Measurements from ENCODE around the gene KCTD16.

KCTD16 gene

DNA sequence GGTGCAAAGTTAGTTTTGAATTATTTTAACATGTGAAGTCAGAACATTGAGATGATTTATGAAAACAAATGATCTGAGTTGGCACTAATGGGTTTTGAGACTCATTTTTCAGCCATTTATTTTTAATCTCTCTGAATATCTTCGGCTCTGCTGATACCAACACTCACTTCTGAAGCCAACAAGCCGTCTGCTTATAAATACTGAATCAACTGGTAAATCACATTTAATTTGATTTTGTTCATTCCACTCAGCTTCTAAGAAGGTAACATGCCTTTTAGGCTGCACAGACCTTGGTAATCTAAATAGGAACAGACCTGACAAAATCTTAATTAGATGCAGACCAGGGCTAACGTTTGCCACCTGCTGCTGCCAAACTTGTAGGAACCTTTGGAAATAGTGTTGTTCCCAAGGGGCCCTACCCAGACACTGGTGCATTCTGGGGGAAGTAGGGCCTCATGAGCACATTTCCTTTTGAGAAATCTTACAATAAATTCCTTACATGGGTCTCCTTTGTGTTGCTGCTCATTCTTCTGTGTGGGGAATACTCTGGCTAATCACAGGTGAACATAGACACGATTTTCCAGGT lies 182.2 kb downstream of the KCTD16 start:
- DNase-seq: no peak

DNA sequence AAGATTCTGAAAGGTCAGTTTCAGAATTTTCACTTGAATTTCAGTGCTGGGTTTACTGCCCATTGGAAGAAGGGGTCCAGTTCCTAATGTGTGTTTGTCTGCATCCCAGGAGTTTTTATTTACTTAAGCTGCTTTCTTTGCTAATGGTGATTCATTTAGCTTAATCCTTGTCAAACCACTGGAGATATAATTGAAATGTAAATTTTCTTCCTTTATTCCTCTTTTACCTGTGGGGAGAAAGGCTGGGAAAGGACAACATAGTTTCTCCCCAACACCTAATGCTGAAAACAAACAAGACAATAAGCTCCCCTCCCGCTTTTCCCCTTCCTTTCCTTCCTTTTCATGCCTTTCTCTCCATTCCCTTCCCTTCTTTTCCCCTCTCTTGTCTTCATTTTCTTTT lies 185.8 kb downstream of the KCTD16 start:
- no peak for DNase-seq

DNA sequence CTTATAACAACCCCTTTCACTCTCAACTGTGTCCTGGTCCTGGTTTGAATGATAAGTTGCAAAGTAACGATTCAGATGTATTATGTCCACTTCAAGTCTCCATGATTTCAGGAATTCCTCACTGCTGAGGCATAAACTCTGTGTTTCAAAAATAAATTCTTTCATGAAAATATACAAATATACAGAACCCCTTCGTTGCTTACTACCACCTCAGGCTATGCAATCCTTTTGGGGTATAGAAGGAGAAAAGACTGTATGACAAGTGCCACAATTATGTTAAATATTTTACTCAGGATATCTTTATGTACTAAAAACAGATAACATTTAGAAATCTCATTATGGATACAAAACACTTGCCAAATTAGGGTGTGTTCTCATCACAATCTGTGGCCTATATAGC lies 190.7 kb downstream of the KCTD16 start:
- DNase-seq: no peak

DNA sequence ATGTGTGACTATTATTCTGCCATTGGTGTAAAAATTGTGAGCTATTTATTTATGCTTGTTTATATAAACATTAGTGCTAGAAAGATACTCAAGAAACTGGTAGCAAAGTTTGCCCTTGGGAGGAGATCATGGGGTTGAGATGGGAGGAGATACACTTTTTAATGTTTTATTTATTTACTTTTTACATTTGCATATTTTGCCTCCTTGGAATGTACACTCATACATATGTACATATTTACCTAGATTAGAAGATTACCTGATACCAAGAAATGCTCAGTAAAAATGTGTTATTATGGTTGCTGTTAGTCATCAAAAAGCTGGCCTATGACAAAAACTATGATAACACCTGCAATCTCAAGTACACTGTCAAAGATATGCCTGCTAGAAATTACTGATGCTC lies 195.2 kb downstream of the KCTD16 start:
- DNase-seq: no peak

DNA sequence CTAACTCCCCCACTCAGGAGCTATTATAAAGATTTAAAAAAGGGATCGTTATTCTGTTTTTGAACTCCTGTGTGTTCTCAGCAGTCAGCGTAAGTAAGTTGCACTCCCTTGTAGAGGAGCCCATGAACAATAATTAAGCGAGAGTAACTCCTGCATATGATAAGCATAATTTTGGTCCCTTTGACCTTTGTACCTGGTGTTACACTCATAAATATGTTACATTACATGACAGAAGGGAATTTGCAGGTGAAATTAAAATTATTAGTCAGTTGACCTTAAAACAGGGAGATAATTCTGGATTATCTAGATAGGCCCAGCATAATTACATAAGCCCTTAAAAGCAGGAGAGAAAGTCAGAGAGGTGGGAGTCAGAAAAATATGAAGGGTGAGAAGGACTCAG lies 197.3 kb downstream of the KCTD16 start:
- no peak for DNase-seq

DNA sequence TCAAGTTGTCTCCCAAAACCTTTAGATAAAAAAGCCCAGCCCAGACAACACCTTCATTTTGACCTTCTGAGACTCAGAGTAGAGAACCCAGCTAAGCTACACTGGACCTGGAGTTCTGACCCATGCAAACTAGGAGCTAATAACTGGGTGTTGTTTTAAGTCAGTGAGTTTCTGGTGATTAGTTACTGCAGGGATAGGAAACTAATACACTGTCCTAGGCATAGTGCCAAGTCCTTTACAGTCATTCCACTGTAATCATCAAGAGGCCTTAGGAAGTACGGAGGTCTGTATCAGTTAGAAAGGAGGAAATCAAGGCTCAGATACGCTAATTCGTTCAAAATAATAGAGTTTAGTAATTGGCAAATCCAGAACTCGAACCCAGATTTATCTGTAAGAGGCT lies 197.9 kb downstream of the KCTD16 start:
- DNase-seq: no peak

DNA sequence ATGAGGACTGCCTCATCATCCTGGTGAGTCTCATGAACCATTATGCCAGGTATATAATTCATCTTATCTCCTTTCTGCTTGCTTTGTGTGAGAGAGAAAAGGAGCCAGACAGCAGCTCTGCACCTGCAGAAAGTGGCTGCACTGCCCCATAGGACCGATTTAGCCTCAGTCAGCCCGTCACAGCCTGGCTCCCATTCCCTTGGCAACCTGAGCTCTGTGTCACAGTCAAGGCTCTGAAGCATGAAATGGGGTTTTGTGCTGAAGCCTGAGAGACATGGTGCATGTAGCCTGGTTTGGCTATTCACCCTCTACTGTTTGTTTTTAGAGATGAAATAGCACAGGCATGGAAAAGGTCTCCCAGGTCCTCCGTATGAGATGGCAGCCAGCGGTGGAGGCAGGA lies 198.3 kb downstream of the KCTD16 start:
- DNase-seq: no peak

DNA sequence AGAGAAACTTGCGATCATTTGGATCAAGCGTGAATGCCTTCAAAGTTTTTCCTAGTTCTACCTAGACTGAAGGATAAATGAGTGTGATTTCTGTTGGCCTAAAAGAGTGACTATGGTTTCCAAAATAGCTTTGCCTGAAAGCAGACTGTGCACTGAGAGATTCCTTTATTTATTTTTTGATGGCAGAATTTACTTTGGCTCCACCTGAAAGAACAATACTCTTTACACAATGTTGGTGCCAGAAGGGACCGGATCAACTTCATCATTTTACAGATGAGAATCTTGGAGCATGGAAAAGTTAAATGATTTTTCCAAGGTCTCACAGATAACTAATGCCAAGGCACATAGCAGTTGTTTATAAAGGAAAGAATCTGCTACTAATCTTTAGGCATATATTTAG lies 199.6 kb downstream of the KCTD16 start:
- no peak for DNase-seq

DNA sequence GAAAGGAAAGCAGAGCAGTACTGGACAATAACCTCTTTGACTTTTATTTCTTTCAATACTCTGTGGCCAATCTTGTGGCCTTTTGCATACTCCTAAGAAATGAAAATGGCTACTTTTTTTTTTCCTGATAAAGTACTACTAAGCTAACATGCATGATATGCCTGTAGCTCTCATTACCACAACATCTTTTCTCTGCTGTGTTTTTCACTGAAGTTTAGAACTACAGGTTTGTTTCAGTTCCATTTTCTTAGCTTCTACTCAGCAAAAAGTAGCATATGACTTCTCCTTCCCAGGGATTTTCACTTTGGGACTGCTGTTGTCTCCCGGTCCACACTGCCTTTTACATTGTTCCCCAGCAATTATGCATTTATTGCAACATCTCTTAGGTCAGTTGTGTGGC lies 204.0 kb downstream of the KCTD16 start:
- DNase-seq: no peak

DNA sequence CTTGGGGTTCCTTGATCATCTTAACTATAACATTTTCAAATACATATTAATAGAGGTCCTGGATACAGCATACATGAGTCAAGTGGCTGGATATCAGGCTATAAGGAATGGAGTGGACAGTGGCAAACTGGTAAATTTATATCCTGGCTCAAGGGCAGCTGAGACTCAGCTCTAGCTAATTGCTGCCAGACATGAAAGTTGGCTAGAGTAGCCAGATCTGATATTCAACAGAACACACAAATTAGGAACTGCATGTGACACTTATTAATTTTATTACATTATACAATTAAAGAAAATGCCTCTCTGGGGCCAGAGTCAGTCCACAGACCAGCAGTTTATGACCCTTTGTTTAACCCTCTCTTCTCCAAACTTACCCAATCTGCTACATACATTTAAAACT lies 206.5 kb downstream of the KCTD16 start:
- DNase-seq: no peak

DNA sequence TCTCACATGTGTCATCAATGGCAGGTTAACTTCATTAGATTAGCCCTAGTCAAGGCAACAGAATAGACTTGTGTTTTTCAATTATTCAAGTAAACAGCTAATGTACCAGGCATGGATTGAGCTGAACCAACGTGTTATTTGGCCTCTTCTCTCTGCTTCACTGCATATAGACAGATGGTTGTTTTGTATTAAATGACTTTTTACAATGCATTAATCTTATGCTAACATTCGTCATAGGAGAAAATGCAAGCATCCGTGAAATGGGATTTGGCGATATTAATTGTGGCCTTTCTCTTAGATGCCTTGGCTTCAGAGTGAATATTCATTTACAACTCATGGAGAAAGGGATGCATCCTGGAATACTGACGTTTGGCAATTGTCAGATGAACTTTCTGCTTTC lies 208.0 kb downstream of the KCTD16 start:
- DNase-seq: no peak

DNA sequence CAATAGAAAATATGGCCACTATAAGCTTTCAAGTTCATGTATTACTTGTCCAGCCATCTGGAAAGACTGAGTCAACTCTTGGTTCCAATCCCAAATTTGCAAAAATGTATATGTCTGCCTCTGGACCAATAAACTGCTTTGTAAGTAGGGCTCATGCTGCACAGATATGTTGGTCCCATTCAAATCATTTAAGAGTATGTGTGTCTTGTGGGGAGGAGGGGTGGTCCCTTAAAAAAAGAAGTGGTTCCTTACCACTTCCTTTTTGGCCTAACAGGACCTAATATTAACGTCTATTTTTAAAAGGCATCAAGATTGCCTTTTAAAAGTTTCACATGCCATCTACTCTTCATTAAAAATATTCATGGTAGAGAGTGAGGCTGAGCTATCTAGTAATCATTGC lies 214.9 kb downstream of the KCTD16 start:
- DNase-seq: no peak

DNA sequence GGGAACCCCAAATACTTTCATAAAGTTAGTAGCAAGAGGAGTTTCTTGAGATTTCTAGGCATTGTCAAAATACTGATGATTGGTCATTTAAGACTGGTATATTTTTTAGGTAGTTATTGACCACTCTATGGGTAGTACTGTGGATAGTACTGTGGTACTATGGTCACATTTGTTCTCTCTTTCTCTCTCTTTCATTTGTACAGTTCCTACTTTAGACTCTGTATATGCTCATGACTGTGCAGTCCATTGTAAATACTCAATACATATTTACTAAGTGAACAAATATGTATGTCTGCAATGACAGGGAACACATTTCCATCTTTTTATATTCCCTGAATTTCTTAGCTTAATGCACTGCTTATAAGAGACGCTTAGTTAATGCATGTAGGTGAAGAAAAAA lies 215.6 kb downstream of the KCTD16 start:
- no peak for DNase-seq

DNA sequence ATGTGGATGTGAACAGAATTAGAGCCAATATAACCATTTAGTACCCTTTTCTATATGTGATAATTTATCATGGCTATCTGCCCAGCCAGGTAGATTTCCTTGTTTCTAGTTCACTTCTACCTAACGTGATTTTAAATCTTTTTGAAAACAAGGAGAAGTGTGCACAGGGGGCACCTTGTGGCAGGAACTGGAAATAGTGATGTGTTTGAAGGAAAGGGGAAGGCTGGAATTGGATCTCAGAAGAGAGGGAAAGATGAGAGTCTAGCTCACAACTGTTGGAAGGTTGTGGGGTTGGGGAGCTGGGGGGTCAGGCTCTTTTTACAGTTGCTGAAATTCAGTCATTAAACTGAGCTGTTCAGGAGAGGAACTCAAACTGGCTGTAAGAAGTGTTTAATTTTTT lies 219.5 kb downstream of the KCTD16 start:
- no peak for DNase-seq

DNA sequence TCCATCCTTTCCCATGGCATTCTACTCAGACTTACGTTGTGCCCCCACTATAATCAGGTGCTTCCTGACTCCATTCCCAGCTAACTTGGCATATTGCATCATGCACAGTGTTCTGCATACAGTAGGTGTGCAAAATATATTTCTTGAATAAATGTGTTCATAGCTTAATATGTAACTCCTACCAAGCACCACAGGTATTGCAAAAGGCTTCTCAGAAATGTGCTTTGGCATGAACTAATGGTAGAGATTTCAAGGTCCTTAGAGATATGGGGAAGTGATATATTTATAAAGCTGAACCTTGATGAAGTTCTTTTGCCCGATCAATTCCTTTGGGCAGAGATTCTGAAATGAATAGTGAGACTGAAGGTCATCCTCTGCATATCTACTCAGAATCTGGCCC lies 220.4 kb downstream of the KCTD16 start:
- no peak for DNase-seq

DNA sequence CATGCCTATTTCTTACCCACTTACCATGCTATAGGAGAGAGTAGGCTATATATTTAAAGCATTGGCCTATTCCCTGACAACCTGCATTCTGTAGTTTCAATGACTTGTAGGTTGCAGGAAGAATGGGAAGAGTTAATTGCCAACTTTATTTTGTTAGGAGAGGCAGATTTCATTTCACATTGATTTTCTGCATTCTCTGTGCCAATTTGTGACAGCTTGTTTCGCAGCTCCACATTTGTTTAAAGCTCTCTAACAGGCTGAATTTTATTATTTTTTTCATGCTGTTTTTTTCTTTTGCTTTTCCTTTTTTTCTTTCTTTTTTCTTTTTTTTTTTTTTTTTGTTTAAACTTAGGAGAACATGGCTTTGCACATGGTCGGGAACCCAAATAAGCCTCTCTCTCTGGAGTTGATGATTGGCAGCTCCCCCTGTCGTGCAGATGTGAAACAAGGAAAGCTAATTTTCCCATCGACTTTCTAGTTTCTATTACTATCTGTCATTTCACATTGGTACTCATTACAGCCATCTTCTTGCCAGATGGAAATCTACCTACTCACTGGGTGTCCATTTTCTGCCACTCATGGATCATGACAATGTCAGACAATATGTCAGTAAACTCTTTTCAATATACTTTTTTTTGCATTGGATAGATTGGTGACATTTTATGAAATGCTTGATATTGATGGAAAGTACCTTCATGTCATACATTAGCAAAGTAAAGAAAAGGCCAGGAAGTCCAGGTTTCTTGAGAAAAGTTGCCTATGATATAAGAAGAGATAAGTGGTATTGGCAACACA lies 223.2 kb downstream of the KCTD16 start:
- no peak for DNase-seq

DNA sequence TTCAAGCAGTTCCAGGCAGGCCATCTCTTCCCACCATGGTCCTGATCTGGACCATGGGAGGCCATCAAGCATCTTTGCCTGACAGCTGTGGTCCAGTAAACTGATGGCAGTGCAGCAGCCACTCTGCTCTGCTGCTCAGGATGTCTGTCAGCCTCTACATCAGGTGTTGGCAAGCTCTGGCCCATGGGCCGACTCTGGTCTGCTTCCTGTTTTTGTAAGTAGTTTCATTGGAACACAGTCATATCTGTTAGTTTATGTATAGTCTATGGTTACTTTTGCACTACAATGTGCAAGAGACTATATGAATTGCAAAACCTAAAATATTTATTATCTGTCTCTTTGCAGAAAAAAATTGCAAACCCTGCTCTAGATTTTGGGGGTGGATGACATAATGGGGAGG lies 225.0 kb downstream of the KCTD16 start:
- DNase-seq: no peak

DNA sequence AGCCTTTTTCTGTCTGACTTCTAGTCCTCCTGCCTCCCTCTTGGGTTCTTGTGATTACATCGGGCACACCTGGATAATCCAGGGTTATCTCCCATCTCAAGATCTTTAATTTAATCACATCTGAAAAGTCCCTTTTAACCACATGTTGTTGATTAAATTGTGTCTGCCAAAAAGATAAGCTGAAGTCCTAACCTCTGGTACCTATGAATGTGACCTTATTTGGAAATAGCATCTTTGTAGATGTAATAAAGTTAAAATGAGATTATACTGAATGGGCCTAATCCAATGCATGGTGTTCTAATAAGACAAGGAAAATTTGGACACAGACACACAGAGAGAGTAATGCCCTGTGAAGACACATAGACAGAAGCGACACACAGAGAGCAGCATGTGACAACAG lies 232.4 kb downstream of the KCTD16 start:
- DNase-seq: no peak

DNA sequence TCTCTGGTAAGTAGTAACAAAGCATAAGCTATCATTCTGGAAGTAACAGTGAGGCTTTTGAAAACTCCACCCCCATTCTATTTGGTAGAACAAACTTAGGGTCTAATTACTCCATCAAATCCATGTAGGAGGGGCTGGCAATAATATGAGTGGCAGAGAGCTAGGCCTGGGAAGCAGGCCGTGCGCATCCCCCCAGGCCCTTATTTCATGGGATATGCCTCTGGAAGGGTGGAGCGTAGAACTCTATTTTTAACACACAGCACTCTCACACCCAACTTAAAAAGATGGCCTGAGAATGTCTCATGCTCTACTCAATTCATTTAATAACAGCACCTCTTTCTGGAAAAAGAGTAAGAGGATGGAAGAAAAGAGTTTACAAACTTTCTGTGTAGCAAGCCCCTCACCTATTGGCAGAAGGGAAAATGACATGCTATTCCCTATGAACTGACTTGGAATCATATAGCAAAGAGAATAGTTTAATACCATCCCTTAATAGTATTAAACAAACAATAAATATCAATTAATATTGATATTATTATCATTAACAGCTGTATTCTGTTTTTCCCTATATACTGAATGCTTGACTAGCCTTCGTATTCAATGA lies 233.2 kb downstream of the KCTD16 start:
- DNase-seq: no peak

DNA sequence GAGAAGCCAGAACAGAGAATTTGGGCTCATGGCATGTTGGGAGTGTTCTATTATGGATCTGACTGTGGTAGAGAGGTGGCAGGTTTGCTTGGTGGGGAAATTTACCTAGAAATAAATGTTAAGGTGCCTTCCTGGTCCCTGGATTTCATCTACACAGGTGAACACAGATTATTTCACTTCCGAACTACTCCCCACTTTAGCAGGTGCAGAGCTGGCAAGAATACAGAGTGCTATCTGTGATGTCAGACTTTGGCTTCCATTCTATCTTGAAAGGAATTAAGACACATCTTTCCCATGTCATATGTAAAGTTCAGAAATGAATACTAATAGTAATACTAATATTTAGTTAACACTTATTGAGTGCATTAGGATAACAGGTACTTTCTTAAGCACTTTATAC lies 234.0 kb downstream of the KCTD16 start:
- DNase-seq: no peak

DNA sequence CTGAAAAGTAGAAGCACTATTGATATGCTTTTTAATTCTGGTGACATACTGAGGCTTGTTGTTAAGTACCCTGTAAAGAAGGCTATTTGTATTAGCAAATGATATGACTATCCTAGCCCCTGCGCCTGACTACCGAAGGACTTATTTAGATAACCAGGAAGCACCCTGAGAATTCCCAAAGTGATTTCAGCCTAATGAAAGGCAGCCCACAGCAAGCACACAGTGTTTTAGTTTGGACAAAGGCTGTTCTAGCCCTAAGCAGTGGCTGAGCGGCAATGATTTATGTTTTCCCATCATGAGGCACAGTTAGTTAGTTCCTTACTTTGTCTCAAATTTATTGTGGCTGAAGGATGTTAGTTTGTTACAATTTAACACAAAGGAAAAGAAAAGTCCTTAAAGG lies 235.3 kb downstream of the KCTD16 start:
- no peak for DNase-seq

DNA sequence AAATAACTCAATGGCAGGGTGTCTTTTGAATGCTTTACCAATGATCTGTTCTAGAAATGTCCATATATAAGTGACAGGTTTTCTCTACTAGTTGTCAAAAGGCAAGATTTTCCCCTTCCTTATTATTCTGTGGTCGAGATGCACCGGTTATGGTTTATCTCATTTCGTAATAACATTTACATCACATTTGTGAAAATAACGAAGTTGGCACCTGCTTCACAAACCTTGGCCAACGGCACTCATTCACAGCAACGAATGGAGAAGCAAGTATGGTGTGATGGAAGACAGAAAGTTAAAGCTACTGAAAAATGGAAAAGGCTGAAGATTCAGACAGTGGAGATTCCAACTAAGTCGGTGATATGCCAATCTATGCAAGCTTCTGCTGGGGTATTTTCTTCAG lies 235.8 kb downstream of the KCTD16 start:
- DNase-seq: no peak

DNA sequence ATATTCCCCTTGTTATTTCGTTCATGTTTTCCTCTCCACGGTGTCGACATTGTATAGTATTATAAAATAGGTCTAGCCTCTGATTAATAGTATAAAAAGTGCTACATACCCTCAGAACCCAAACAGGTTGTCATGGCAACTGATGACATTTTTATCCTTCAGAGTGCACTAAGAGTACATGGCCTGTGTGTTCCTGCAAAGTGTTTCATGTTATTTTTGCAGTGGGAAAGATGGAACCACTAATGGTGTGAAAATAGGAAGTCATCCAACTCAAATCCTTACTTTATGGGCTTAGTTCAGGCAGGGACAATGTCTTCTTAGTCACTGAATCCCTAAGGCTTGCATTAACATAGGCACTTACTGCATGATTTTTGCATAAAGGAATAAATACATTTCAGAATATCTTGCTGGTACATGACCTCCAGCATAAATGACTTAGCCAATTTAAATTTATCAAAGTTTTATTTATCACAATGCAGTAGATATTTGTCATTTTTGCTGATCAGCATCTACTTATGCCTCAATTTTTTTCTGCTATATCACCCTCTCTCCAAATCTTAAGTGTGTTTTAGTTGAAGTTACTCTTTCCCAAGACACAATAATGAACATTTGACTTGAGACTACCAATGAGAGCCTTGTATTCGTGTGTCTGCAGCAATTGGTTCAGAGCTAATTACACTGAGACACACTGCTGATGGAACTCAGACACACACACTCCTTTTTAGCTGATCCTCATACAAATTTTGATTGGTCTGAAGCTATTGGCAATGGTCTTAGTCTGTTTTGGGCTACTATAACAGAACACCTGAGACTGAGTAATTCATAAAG lies 243.7 kb downstream of the KCTD16 start:
- DNase-seq: no peak

DNA sequence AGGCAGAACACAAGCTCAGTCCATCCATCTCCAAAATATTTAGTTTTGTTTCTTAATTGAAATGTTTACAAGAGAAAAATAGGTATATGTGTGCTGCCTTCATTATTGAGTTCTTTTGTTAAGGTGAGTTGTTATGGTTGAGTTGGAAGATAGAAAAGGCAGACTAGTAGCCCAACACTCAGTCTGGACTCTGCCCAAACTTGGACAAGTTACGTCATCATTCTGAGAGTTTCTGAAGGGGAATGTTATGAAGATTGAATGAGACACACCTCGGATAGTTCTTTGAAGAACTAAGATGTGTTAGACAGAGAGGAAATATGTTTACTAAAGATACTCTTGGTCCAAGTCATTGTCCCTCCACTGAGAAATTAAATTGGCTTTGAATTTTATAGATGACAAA lies 245.5 kb downstream of the KCTD16 start:
- DNase-seq: no peak
